OCI-LY3 (cell line): ENCODE data around the gene AHRR.

Experiments used
- CTCF ChIP-seq: fragments of 200-600, 300-600 bp; sonication (generic); IDR thresholded peaks from 2 replicates; pipeline ENCODE4 v1.5.1; 2014; ENCODE audit warnings: antibody characterized with exemption, low read length, low read depth
- EZH2phosphoT487 ChIP-seq: fragments of 200-600 bp; shearing (Covaris generic); IDR thresholded peaks from 2 replicates; pipeline ENCODE4 v1.6.1; 2018; ENCODE audit warnings: antibody characterized with exemption, mixed run types, low read depth

GRCh38 chr5:443239-444151, 122.0 kb downstream of the AHRR start:
- TF ChIP-seq CTCF (no peak), EZH2phosphoT487 (no peak)
